ENCODE measurements around the gene OSBP.
A peak's percentile ranks its signal among the peaks of the same experiment; 100 is the strongest.

DNA sequence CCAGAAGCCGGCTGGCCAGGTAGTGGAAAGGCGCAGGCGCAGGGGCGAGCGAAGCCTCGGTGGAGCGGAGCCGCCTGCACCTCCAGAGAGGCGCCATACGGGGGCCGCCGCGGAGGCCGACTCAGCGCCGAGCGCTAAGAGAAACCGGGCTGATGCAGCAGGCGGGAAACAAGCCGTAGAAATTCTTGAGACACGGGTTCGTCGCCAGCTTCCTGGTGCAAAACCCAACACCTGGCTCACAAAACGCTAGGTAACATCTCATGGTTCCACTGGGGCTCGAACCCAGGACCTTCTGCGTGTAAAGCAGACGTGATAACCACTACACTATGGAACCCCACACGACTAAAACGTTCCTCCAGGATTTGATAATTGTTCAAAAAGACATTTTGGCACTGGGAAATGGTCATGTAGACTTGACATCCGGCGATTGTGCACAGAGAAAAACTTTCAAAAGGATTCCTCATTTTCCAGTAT is 65.2 kb downstream of the OSBP start:
- TF ChIP-seq, protein P1, sequence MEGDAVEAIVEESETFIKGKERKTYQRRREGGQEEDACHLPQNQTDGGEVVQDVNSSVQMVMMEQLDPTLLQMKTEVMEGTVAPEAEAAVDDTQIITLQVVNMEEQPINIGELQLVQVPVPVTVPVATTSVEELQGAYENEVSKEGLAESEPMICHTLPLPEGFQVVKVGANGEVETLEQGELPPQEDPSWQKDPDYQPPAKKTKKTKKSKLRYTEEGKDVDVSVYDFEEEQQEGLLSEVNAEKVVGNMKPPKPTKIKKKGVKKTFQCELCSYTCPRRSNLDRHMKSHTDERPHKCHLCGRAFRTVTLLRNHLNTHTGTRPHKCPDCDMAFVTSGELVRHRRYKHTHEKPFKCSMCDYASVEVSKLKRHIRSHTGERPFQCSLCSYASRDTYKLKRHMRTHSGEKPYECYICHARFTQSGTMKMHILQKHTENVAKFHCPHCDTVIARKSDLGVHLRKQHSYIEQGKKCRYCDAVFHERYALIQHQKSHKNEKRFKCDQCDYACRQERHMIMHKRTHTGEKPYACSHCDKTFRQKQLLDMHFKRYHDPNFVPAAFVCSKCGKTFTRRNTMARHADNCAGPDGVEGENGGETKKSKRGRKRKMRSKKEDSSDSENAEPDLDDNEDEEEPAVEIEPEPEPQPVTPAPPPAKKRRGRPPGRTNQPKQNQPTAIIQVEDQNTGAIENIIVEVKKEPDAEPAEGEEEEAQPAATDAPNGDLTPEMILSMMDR (conservative IDR thresholded peaks at IDR 0.05; ENCODE audit: low read depth, low read length): peak; percentile 54
- TF ChIP-seq EZH2 (IDR thresholded peaks at IDR 0.05; ENCODE audit: low read length, unreplicated experiment) (no peak), EZH2phosphoT487 (IDR thresholded peaks at IDR 0.05; ENCODE audit: borderline replicate concordance, low read length) (no peak)
